ENCODE results near the gene SUSD4. TPM values are rescaled to one million over a fixed set of nuclear protein-coding genes. Genes with fewer than 3 reads are reported as not detected.

SUSD4 gene
- polyA plus RNA-seq, 3 donors from 2014 or later: not detected

- H3K9me3 Mint-ChIP-seq: peaks cover 0 to 2% (median 0%) of the 10 kb centered on the region in 6 donors
- H3K27me3 Mint-ChIP-seq (ENCODE audit: low read depth in 3 of 3): peaks cover 0 to 7% (median 7%) of the 10 kb centered on the region in 3 donors
- H3K36me3 Mint-ChIP-seq: peaks cover 0 to 9% (median 0%) of the 10 kb centered on the region in 3 donors
- peaks cover 32 to 43% of the 10 kb centered on the region in 2 donors for H3K4me1 Mint-ChIP-seq
- peak overlapping the region in 3 of 5 donors; percentile 65 to 77 (median 75) for H3K4me3 Mint-ChIP-seq
- H3K27ac Mint-ChIP-seq: peak overlapping the region in 1 of 6 donors; percentile 36
- DNase-seq: no peak
These were observed 174.5 kb downstream of the SUSD4 start for GRCh38 chr1:223189525-223189902.

- Mint-ChIP-seq H3K27me3 (ENCODE audit: low read depth in 3 of 3) (peaks cover 0 to 8% (median 4%) of the 10 kb centered on the region in 3 donors), H3K4me1 (peaks cover 32 to 43% of the 10 kb centered on the region in 2 donors)
These were observed 175.2 kb downstream of the SUSD4 start for GRCh38 chr1:223188618-223189356.

GRCh38 chr1:223186800-223187199 lies 177.2 kb downstream of the SUSD4 start:
- no peak overlapping the region for H3K27ac Mint-ChIP-seq
- no peak overlapping the region for H3K4me3 Mint-ChIP-seq
- H3K36me3 Mint-ChIP-seq: peaks cover 0 to 9% (median 0%) of the 10 kb centered on the region in 3 donors
- H3K9me3 Mint-ChIP-seq: peaks cover 0 to 4% (median 0%) of the 10 kb centered on the region in 6 donors
- no peak for DNase-seq
- peaks cover 32 to 43% of the 10 kb centered on the region in 2 donors for H3K4me1 Mint-ChIP-seq
- H3K27me3 Mint-ChIP-seq (ENCODE audit: low read depth in 3 of 3): peaks cover 0 to 11% (median 6%) of the 10 kb centered on the region in 3 donors

More at GRCh38 chr1:223188618-223189356, 175.2 kb downstream of the SUSD4 start:
- peak overlapping the region in 4 of 5 donors; percentile 5 to 53 (median 38) for H3K4me3 Mint-ChIP-seq
- H3K36me3 Mint-ChIP-seq: peaks cover 0 to 9% (median 0%) of the 10 kb centered on the region in 3 donors
- no peak for DNase-seq
- H3K9me3 Mint-ChIP-seq: peaks cover 0 to 2% (median 0%) of the 10 kb centered on the region in 6 donors
- H3K27ac Mint-ChIP-seq: no peak overlapping the region

- peaks cover 5 to 14% of the 10 kb centered on the region in 2 donors for H3K4me1 Mint-ChIP-seq
- DNase-seq: no peak
- H3K27ac Mint-ChIP-seq: no peak overlapping the region
- peaks cover 0 to 14% (median 0%) of the 10 kb centered on the region in 3 donors for H3K36me3 Mint-ChIP-seq
- H3K4me3 Mint-ChIP-seq: no peak overlapping the region
- peaks cover 0 to 12% (median 9%) of the 10 kb centered on the region in 3 donors for H3K27me3 Mint-ChIP-seq (ENCODE audit: low read depth in 3 of 3)
- peaks cover 0 to 4% (median 0%) of the 10 kb centered on the region in 6 donors for H3K9me3 Mint-ChIP-seq
These were observed 180.6 kb downstream of the SUSD4 start for GRCh38 chr1:223183268-223183862.

GRCh38 chr1:223180731-223181321 lies 183.2 kb downstream of the SUSD4 start:
- Mint-ChIP-seq H3K4me3 (no peak overlapping the region), H3K27ac (no peak overlapping the region), H3K27me3 (ENCODE audit: low read depth in 3 of 3) (peaks cover under 1 to 10% (median 9%) of the 10 kb centered on the region in 3 donors), H3K9me3 (peaks cover 0 to 2% (median 0%) of the 10 kb centered on the region in 6 donors), H3K36me3 (peaks cover 0 to 6% (median 0%) of the 10 kb centered on the region in 3 donors), H3K4me1 (peaks cover 0 to 5% of the 10 kb centered on the region in 2 donors)
- no peak for DNase-seq

GRCh38 chr1:223179786-223180185 lies 184.2 kb downstream of the SUSD4 start:
- no peak overlapping the region for H3K4me3 Mint-ChIP-seq
- no peak for DNase-seq
- peaks cover 0 to 2% (median 0%) of the 10 kb centered on the region in 6 donors for H3K9me3 Mint-ChIP-seq
- peaks cover 0 to 5% of the 10 kb centered on the region in 2 donors for H3K4me1 Mint-ChIP-seq
- H3K36me3 Mint-ChIP-seq: peaks cover 0 to 5% (median 0%) of the 10 kb centered on the region in 3 donors
- H3K27ac Mint-ChIP-seq: no peak overlapping the region
- peaks cover 2 to 9% (median 8%) of the 10 kb centered on the region in 3 donors for H3K27me3 Mint-ChIP-seq (ENCODE audit: low read depth in 3 of 3)

GRCh38 chr1:223179280-223179679 lies 184.7 kb downstream of the SUSD4 start:
- Mint-ChIP-seq H3K27ac (no peak overlapping the region), H3K9me3 (peaks cover 0 to 2% (median 0%) of the 10 kb centered on the region in 6 donors), H3K4me1 (peaks cover 0 to 5% of the 10 kb centered on the region in 2 donors), H3K4me3 (no peak overlapping the region), H3K36me3 (peaks cover 0 to 5% (median 0%) of the 10 kb centered on the region in 3 donors), H3K27me3 (ENCODE audit: low read depth in 3 of 3) (peaks cover 2 to 8% (median 8%) of the 10 kb centered on the region in 3 donors)
- DNase-seq: no peak

- Mint-ChIP-seq H3K4me3 (no peak overlapping the region), H3K27ac (peak overlapping the region in 2 of 6 donors; percentile 32 to 42), H3K4me1 (peaks cover 0 to 5% of the 10 kb centered on the region in 2 donors), H3K9me3 (peaks cover 0 to 2% (median 0%) of the 10 kb centered on the region in 6 donors), H3K27me3 (ENCODE audit: low read depth in 3 of 3) (peaks cover 2 to 8% (median 7%) of the 10 kb centered on the region in 3 donors), H3K36me3 (peaks cover 0 to 5% (median 0%) of the 10 kb centered on the region in 3 donors)
- no peak for DNase-seq
These were observed 186.3 kb downstream of the SUSD4 start for GRCh38 chr1:223177681-223178080.

GRCh38 chr1:223176437-223176836 lies 187.5 kb downstream of the SUSD4 start:
- Mint-ChIP-seq H3K27ac (no peak overlapping the region), H3K27me3 (ENCODE audit: low read depth in 3 of 3) (peaks cover 2 to 7% (median 3%) of the 10 kb centered on the region in 3 donors), H3K4me3 (no peak overlapping the region), H3K4me1 (peaks cover 0 to 5% of the 10 kb centered on the region in 2 donors), H3K9me3 (peaks cover 0 to 4% (median 0%) of the 10 kb centered on the region in 6 donors), H3K36me3 (peaks cover 0 to 5% (median 0%) of the 10 kb centered on the region in 3 donors)
- DNase-seq: no peak

- H3K36me3 Mint-ChIP-seq: peaks cover 0 to 5% (median 0%) of the 10 kb centered on the region in 3 donors
- H3K4me1 Mint-ChIP-seq: peaks cover 0 to 5% of the 10 kb centered on the region in 2 donors
- peaks cover 2 to 9% (median 3%) of the 10 kb centered on the region in 3 donors for H3K27me3 Mint-ChIP-seq (ENCODE audit: low read depth in 3 of 3)
- H3K4me3 Mint-ChIP-seq: no peak overlapping the region
- no peak for DNase-seq
- H3K9me3 Mint-ChIP-seq: peaks cover 0 to 4% (median 0%) of the 10 kb centered on the region in 6 donors
- no peak overlapping the region for H3K27ac Mint-ChIP-seq
These were observed 188.3 kb downstream of the SUSD4 start for GRCh38 chr1:223175633-223176032.

- no peak overlapping the region for H3K4me3 Mint-ChIP-seq
These were observed 188.9 kb downstream of the SUSD4 start for GRCh38 chr1:223175032-223175431.

More at GRCh38 chr1:223175032-223175431, 188.9 kb downstream of the SUSD4 start:
- DNase-seq: no peak
- Mint-ChIP-seq H3K36me3 (peaks cover 0 to 5% (median 0%) of the 10 kb centered on the region in 3 donors), H3K27me3 (ENCODE audit: low read depth in 3 of 3) (peaks cover 2 to 9% (median 3%) of the 10 kb centered on the region in 3 donors), H3K4me1 (peaks cover 0 to 5% of the 10 kb centered on the region in 2 donors), H3K27ac (no peak overlapping the region), H3K9me3 (peaks cover 0 to 4% (median 0%) of the 10 kb centered on the region in 6 donors)

All from immature natural killer cell (primary cell).